Right lobe of liver (tissue), 4 donors: ENCODE results near the gene HSPA12A.

Experiments used
- CTCF ChIP-seq, 4 donors: fragments of 200-600 bp in 3 of 4; fragments of 450-650 bp in 1 of 4; IDR thresholded peaks; one replicate each; pipeline versions ENCODE4 v1.5.1 to v1.8.0; 2016 to 2022; ENCODE audit warnings: antibody characterized with exemption in 4 of 4, mild to moderate bottlenecking in 2 of 4
- POLR2A ChIP-seq: fragments of 450-650 bp; IDR thresholded peaks from one replicate; pipeline ENCODE4 v1.6.1; 2017; ENCODE audit warnings: antibody characterized with exemption, mild to moderate bottlenecking
- donor health status: DM: no; HTN: no; CAD: no.
- donor health status: DM: no; HTN: no; CAD: no.
- donor health status: DM: no; HTN: yes; CAD: no.

- TF ChIP-seq CTCF (IDR thresholded peaks at IDR 0.05) (no peak), POLR2A (peak; percentile 79)
Measured at GRCh38 chr10:116742367-116743265, at the start of gene HSPA12A.
